HG02678 (cell line): Measurements from ENCODE around the gene ARHGAP8.
"Not testable (repeated sequence)": the region's sequence is repeated elsewhere in the genome, so short reads cannot be mapped to it uniquely, and the experiment has no call there.

Experiments used
- ATAC-seq: cut with Tn5 transposase; IDR thresholded peaks from one replicate; pipeline ENCODE4 v1.9.1; 2021; ENCODE audit warnings: mild to moderate bottlenecking, moderate library complexity; ENCODE audit not compliant: unreplicated experiment

Gene ARHGAP8

GRCh38 chr22:44799077-44799945, 46.9 kb downstream of the ARHGAP8 start:
- no peak for ATAC-seq

GRCh38 chr22:44799946-44800634, 47.7 kb downstream of the ARHGAP8 start:
- ATAC-seq, result not testable (repeated sequence)

GRCh38 chr22:44801476-44801875, 49.1 kb downstream of the ARHGAP8 start:
- no peak for ATAC-seq

- no peak for ATAC-seq
Observed at GRCh38 chr22:44802071-44802700, 49.8 kb downstream of the ARHGAP8 start.

GRCh38 chr22:44802956-44803355, 50.6 kb downstream of the ARHGAP8 start:
- ATAC-seq, result no peak

- ATAC-seq, result no peak
Observed at GRCh38 chr22:44804327-44804726, 52.0 kb downstream of the ARHGAP8 start.

- ATAC-seq, result no peak
Observed at GRCh38 chr22:44805711-44806110, 53.3 kb downstream of the ARHGAP8 start.

GRCh38 chr22:44807232-44807631, 54.9 kb downstream of the ARHGAP8 start:
- ATAC-seq, result no peak

- ATAC-seq, result no peak
Observed at GRCh38 chr22:44807915-44808690, 55.7 kb downstream of the ARHGAP8 start.

- ATAC-seq, result no peak
Observed at GRCh38 chr22:44809456-44809855, 57.1 kb downstream of the ARHGAP8 start.

GRCh38 chr22:44811141-44811540, 58.8 kb downstream of the ARHGAP8 start:
- ATAC-seq, result no peak

GRCh38 chr22:44813416-44813815, 61.0 kb downstream of the ARHGAP8 start:
- no peak for ATAC-seq

- ATAC-seq, result no peak
Observed at GRCh38 chr22:44814266-44815098, 62.1 kb downstream of the ARHGAP8 start.

- no peak for ATAC-seq
Observed at GRCh38 chr22:44815099-44816070, 63.0 kb downstream of the ARHGAP8 start.

- no peak for ATAC-seq
Observed at GRCh38 chr22:44816141-44816540, 63.8 kb downstream of the ARHGAP8 start.

- no peak for ATAC-seq
Observed at GRCh38 chr22:44818727-44819126, 66.4 kb downstream of the ARHGAP8 start.

- ATAC-seq, result no peak
Observed at GRCh38 chr22:44819966-44820631, 67.7 kb downstream of the ARHGAP8 start.

- ATAC-seq, result no peak
Observed at GRCh38 chr22:44821741-44822475, 69.5 kb downstream of the ARHGAP8 start.
